K562 (cell line): Measurements from ENCODE around the gene CACTIN. TPM values are rescaled to one million over a fixed set of nuclear protein-coding genes. Genes with fewer than 3 reads are reported as not detected.

Experiments used
- EGR1 ChIP-seq: fragments of 450-650 bp; conservative IDR thresholded peaks from 2 replicates; pipeline ENCODE4 v1.6.1; 2017; ENCODE audit warnings: mild to moderate bottlenecking
- GABPA ChIP-seq: fragments of 200-800 bp; sonication (Bioruptor generic); conservative IDR thresholded peaks from 2 replicates; pipeline ENCODE4 v1.6.1; 2016; ENCODE audit warnings: low read depth, missing genetic modification characterization, missing compliant biosample characterization
- MCM3 ChIP-seq: fragments of 450-650 bp; IDR thresholded peaks from 2 replicates; pipeline ENCODE4 v1.6.1; 2016
- NFE2 ChIP-seq: IDR thresholded peaks from 2 replicates; pipeline ENCODE4 v1.6.1; 2014; ENCODE audit warnings: antibody characterized with exemption, low read depth
- NFRKB ChIP-seq: fragments of 450-650 bp; IDR thresholded peaks from 2 replicates; pipeline ENCODE4 v1.6.1; 2016; ENCODE audit warnings: low read depth
- NR4A1 ChIP-seq, 2 experiments: fragments of 250-450 bp in 1 of 2; fragments of 450-650 bp in 1 of 2; sonication (Bioruptor Pico) in 1 of 2; IDR thresholded peaks; 2 replicates each; pipeline versions ENCODE4 v1.4.0 to v1.6.1; 2016 to 2020; ENCODE audit warnings: mild to moderate bottlenecking in 2 of 2, missing compliant biosample characterization in 1 of 2, missing genetic modification characterization in 1 of 2, moderate library complexity in 1 of 2
- POLR2G ChIP-seq: fragments of 200-400 bp; formaldehyde crosslinking; IDR thresholded peaks from 2 replicates; pipeline ENCODE4 v1.6.1; 2017; ENCODE audit warnings: low read depth, mild to moderate bottlenecking, antibody characterized with exemption, low read length, moderate library complexity
- RBBP5 ChIP-seq: fragments of 200-600 bp; sonication (generic); IDR thresholded peaks from 2 replicates; pipeline ENCODE4 v1.6.1; 2012; ENCODE audit warnings: borderline replicate concordance, mild to moderate bottlenecking, low read length, control low read depth, inconsistent platforms; ENCODE audit not compliant: insufficient read depth, poor library complexity, severe bottlenecking
- RBFOX2 ChIP-seq: fragments of 200-400 bp; formaldehyde crosslinking; IDR thresholded peaks from 2 replicates; pipeline ENCODE4 v1.6.1; 2017; ENCODE audit warnings: low read depth, mild to moderate bottlenecking, low read length, moderate library complexity
- RNF2 ChIP-seq: sonication (generic); IDR thresholded peaks from 2 replicates; pipeline ENCODE4 v1.6.1; 2016
- SMAD4 ChIP-seq: fragments of 250-450 bp; sonication (Bioruptor Pico); conservative IDR thresholded peaks from 2 replicates; pipeline ENCODE4 v1.8.0; 2021; ENCODE audit warnings: inconsistent platforms, mild to moderate bottlenecking, moderate library complexity
- ZBTB2 ChIP-seq: fragments of 450-650 bp; IDR thresholded peaks from 2 replicates; pipeline ENCODE4 v1.6.1; 2016; ENCODE audit warnings: antibody characterized with exemption
- ZBTB7A ChIP-seq: IDR thresholded peaks from 2 replicates; pipeline ENCODE4 v1.6.1; 2011; ENCODE audit warnings: low read depth, mild to moderate bottlenecking, low read length, moderate library complexity, borderline replicate concordance; ENCODE audit not compliant: control insufficient read depth
- ZBTB9 ChIP-seq: fragments of 450-650 bp; formaldehyde crosslinking; IDR thresholded peaks from 2 replicates; pipeline ENCODE4 v1.4.0; 2020; ENCODE audit warnings: mild to moderate bottlenecking, moderate library complexity
- ZFP36 ChIP-seq: fragments of 150-350 bp; IDR thresholded peaks from 2 replicates; pipeline ENCODE4 v1.6.1; 2018; ENCODE audit warnings: low read length, low read depth; ENCODE audit not compliant: partially characterized antibody
- ZNF311 ChIP-seq: fragments of 250-450 bp; sonication (Bioruptor Pico); IDR thresholded peaks from 2 replicates; pipeline ENCODE4 v1.4.0; 2020; ENCODE audit warnings: mild to moderate bottlenecking, moderate library complexity
- ZNF740 ChIP-seq, 3 experiments: fragments of 200-800 bp in 1 of 3; sonication (Bioruptor generic) in 1 of 3; sonication (generic) in 1 of 3; formaldehyde crosslinking in 1 of 3; IDR thresholded peaks; 2 replicates each; pipeline versions ENCODE4 v1.6.1 to v1.8.0; 2016 to 2022; ENCODE audit warnings: mild to moderate bottlenecking in 2 of 3, missing compliant biosample characterization in 2 of 3, missing genetic modification characterization in 2 of 3, missing genetic modification reagents in 1 of 3
- polyA plus RNA-seq, 8 experiments: library from polyadenylated mRNA; depleted of rRNA in 4 of 8; stranded (reverse) in 5 of 8; unstranded in 3 of 8; fragments of >200 nt; fragmentation: Nextera tagmentation in 2 of 8; fragmentation: Illumina TruSeq in 1 of 8; extraction: Ambion mirVana in 2 of 8; extraction: Trizol in 1 of 8; gene quantifications; 2 replicates each; pipeline versions ENCODE4 v1.2.1 to v1.2.3, GENCODE V29; 2011 to 2014; ENCODE audit warnings: inconsistent platforms in 1 of 8, missing spikeins in 1 of 8
- total RNA-seq, 7 experiments: library from RNA; depleted of rRNA in 6 of 7; stranded (reverse); fragments of >200 nt in 6 of 7; fragmentation: Illumina TruSeq in 2 of 7; extraction: Trizol in 2 of 7; gene quantifications; 2 replicates each; pipeline versions ENCODE4 v1.2.1 to v1.2.3, GENCODE V29; 2011 to 2021; ENCODE audit warnings: low replicate concordance in 1 of 7

CACTIN gene
- total and polyA plus RNA-seq, 9 of the 15 experiments (the other 6 are each of a cell fraction or from before 2014, with no cell fraction given), result 0.15 to 49.2 (median 15.0) TPM

- TF ChIP-seq ZBTB2, result peak; percentile 47; the same call in 1 of the 2 replicates
- peak; percentile 64 for TF ChIP-seq EGR1
- no peak for TF ChIP-seq NR4A1 (CRISPR knock-in tag; IDR thresholded peaks at IDR 0.05)
- TF ChIP-seq NR4A1 (tag; IDR thresholded peaks at IDR 0.05), result peak; percentile 69
- TF ChIP-seq MCM3, result no peak
- peak; percentile 2 for TF ChIP-seq RBBP5
- TF ChIP-seq GABPA, result peak; percentile 57; the same call in 1 of the 2 replicates
- TF ChIP-seq NFE2, result no peak
- TF ChIP-seq POLR2G, result peak; percentile 61
- TF ChIP-seq ZBTB9, result peak; percentile 64; the same call in 1 of the 2 replicates
- peak; percentile 74 for TF ChIP-seq ZFP36
- TF ChIP-seq RBFOX2, result peak; percentile 62
- TF ChIP-seq NFRKB, result peak; percentile 56; the same call in 1 of the 2 replicates
- TF ChIP-seq ZNF311 (CRISPR knock-in tag), result peak; percentile 81
- TF ChIP-seq ZBTB7A, result peak; percentile 94
- 0 out of 2 replicates have a peak, but pooled peaks have one; percentile 20 for TF ChIP-seq SMAD4
- 0 out of 2 replicates have a peak, but pooled peaks have one; percentile 14 for TF ChIP-seq RNF2
- peak; percentile 56; the same call in 1 of the 2 replicates for TF ChIP-seq ZNF740 (CRISPR knock-in tag; IDR thresholded peaks at IDR 0.05)
- TF ChIP-seq ZNF740 (tag; IDR thresholded peaks at IDR 0.05), result no peak
Measured at GRCh38 chr19:3608750-3609322, 17.8 kb downstream of the CACTIN start (continued).
